CD4-positive, CD25-positive, alpha-beta regulatory T cell (primary cell): ENCODE measurements around the gene BCL2. TPM values are rescaled to one million over a fixed set of nuclear protein-coding genes. Genes with fewer than 3 reads are reported as not detected.
A peak's percentile ranks its signal among the peaks of the same experiment; 100 is the strongest.
"Not testable (repeated sequence)": the region's sequence is repeated elsewhere in the genome, so short reads cannot be mapped to it uniquely, and the experiment has no call there.

Source experiments
- ATAC-seq, 2 donors: fragments of 150-1000 bp; cut with Tn5 transposase; one replicate each; pipeline ENCODE4 v1.10.0; 2021; ENCODE audit warnings: low read depth in 2 of 2, moderate number of reproducible peaks in 2 of 2, moderate library complexity in 1 of 2
- DNase-seq, 3 donors: peaks; one replicate each; pipeline versions ENCODE4 v3.0.0 to v3.0.0-alpha.2; 2012 to 2022; ENCODE audit warnings: mixed read lengths in 1 of 3
- H3K27ac ChIP-seq: one replicate; pipeline ENCODE4 v1.7.0; 2013; ENCODE audit warnings: mild to moderate bottlenecking, low read length; ENCODE audit not compliant: insufficient read depth, poor library complexity, severe bottlenecking
- H3K27me3 ChIP-seq: one replicate; pipeline ENCODE4 v1.7.0; 2013; ENCODE audit warnings: low read length; ENCODE audit not compliant: control insufficient read depth, insufficient read depth
- H3K36me3 ChIP-seq: one replicate; pipeline ENCODE4 v1.7.0; 2013; ENCODE audit warnings: mild to moderate bottlenecking, low read length, moderate library complexity; ENCODE audit not compliant: control insufficient read depth, insufficient read depth
- H3K4me1 ChIP-seq: 2 replicates; pipeline ENCODE4 v1.7.0; 2013; ENCODE audit warnings: mild to moderate bottlenecking, low read length; ENCODE audit not compliant: insufficient read depth, control insufficient read depth, poor library complexity, severe bottlenecking
- H3K4me3 ChIP-seq: one replicate; pipeline ENCODE4 v1.7.0; 2013; ENCODE audit warnings: low read depth, mild to moderate bottlenecking, low read length, moderate library complexity
- H3K9me3 ChIP-seq, 2 experiments: 1 replicate in 1 of 2; 2 replicates in 1 of 2; pipeline ENCODE4 v1.7.0; 2013; ENCODE audit warnings: low read length in 2 of 2, mild to moderate bottlenecking in 1 of 2, moderate library complexity in 1 of 2; ENCODE audit not compliant: control insufficient read depth in 2 of 2
- H3K27ac Mint-ChIP-seq, 3 donors: one replicate each; pipeline ENCODE4 v1.8.0; 2020 to 2022; ENCODE audit warnings: mild to moderate bottlenecking in 3 of 3, mixed read lengths in 3 of 3, moderate library complexity in 2 of 3
- H3K27me3 Mint-ChIP-seq: one replicate; pipeline ENCODE4 v1.8.0; 2022; ENCODE audit warnings: mild to moderate bottlenecking, mixed read lengths
- H3K36me3 Mint-ChIP-seq: one replicate; pipeline ENCODE4 v1.8.0; 2020; ENCODE audit warnings: mixed read lengths
- H3K4me1 Mint-ChIP-seq, 4 donors: one replicate each; pipeline ENCODE4 v1.8.0; 2020 to 2022; ENCODE audit warnings: mixed read lengths in 4 of 4, mild to moderate bottlenecking in 1 of 4
- H3K4me3 Mint-ChIP-seq, 4 donors: one replicate each; pipeline ENCODE4 v1.8.0; 2020 to 2022; ENCODE audit warnings: mild to moderate bottlenecking in 4 of 4, mixed read lengths in 4 of 4, moderate library complexity in 3 of 4
- H3K9me3 Mint-ChIP-seq, 7 donors: one replicate each; pipeline ENCODE4 v1.8.0; 2020 to 2022; ENCODE audit warnings: mixed read lengths in 7 of 7, mild to moderate bottlenecking in 3 of 7, moderate library complexity in 2 of 7
- polyA plus RNA-seq, 4 donors: library from polyadenylated mRNA; unstranded; fragments of 300-500 nt; fragmentation: Illumina TruSeq; gene quantifications; one replicate each; pipeline ENCODE4 v1.2.3, GENCODE V29; 2021
- total RNA-seq: library from RNA; stranded (reverse); gene quantifications from one replicate; pipeline ENCODE4 v1.2.3, GENCODE V29; 2022

BCL2 gene
- total and polyA plus RNA-seq, 5 donors from 2014 or later, result 19.1 to 125 (median 31.1) TPM

DNA sequence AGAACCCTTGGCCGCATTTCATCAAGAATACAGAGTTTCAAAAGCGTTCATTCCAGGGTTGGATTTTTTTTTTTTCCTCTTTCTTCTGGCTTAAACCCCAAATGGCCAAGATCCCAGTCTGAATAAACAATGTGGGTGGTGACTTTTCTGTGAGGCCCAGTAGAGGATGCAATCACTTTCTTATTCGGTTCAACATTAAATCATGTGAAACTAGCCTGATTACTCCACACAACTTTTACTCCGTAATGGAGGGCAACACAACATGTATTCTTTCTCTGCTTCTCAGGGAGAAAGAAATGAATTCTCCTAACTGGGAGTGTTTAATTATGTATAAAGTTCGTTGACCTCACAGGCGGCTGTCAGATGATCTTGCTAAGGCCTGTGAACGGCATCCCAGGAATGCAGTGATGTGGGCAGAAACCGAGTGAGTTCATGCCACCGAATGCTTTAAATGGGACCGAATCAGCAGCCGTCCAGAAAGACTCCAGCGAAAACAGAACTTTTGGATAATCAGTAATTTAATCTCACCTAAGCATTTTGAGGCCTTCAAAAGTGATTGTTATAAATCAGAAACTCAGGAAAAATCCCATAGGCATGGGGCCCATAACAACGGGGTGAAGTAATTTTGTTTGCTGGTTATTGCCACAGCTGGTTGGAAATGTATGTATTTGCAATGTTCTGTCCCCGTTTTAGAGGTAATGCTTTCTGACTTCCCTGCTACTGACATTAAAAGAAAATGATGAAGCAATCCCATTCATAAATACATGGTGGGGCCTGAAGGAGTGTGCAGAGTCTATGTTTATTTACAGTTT lies 81.5 kb downstream of the BCL2 start:
- Histone ChIP-seq H3K9me3 (no peaks in the 10 kb centered on the region), H3K4me3 (no peak overlapping the region), H3K27ac (no peak overlapping the region), H3K4me1 (peaks cover 19% of the 10 kb centered on the region), H3K36me3 (peaks cover 39% of the 10 kb centered on the region), H3K27me3 (no peaks in the 10 kb centered on the region)
- no peak for DNase-seq
- Mint-ChIP-seq H3K27me3 (no peaks in the 10 kb centered on the region), H3K4me3 (no peak overlapping the region), H3K36me3 (peaks cover 59% of the 10 kb centered on the region), H3K9me3 (peaks cover 0 to 5% (median 0%) of the 10 kb centered on the region in 7 donors), H3K4me1 (peaks cover 53 to 77% (median 65%) of the 10 kb centered on the region in 4 donors), H3K27ac (peak overlapping the region; percentile 64 to 79 (median 73))
- no peak for ATAC-seq

GRCh38 chr18:63236921-63237846 lies 82.4 kb downstream of the BCL2 start:
- DNase-seq, result no peak
- Mint-ChIP-seq H3K9me3 (peaks cover 0 to 5% (median 0%) of the 10 kb centered on the region in 7 donors), H3K36me3 (peaks cover 50% of the 10 kb centered on the region), H3K4me3 (peak overlapping the region in 2 of 4 donors; percentile 5 to 55), H3K27ac (peak overlapping the region; percentile 73 to 86 (median 85)), H3K27me3 (no peaks in the 10 kb centered on the region), H3K4me1 (peaks cover 54 to 77% (median 65%) of the 10 kb centered on the region in 4 donors)
- H3K4me3 ChIP-seq, result no peak overlapping the region
- no peak for ATAC-seq
- H3K27me3 ChIP-seq, result no peaks in the 10 kb centered on the region
- peaks cover 28% of the 10 kb centered on the region for H3K4me1 ChIP-seq
- no peak overlapping the region for H3K27ac ChIP-seq
- peaks cover 36% of the 10 kb centered on the region for H3K36me3 ChIP-seq
- no peaks in the 10 kb centered on the region for H3K9me3 ChIP-seq

GRCh38 chr18:63236406-63236805 lies 83.2 kb downstream of the BCL2 start:
- Histone ChIP-seq H3K27ac (peak overlapping the region; percentile 14), H3K36me3 (peaks cover 29% of the 10 kb centered on the region), H3K9me3 (no peaks in the 10 kb centered on the region), H3K4me3 (no peak overlapping the region), H3K27me3 (no peaks in the 10 kb centered on the region), H3K4me1 (peaks cover 36% of the 10 kb centered on the region)
- Mint-ChIP-seq H3K27me3 (no peaks in the 10 kb centered on the region), H3K36me3 (peaks cover 42% of the 10 kb centered on the region), H3K4me3 (peak overlapping the region in 2 of 4 donors; percentile 5 to 55), H3K27ac (peak overlapping the region; percentile 62 to 74 (median 73)), H3K9me3 (peaks cover 0 to 5% (median 0%) of the 10 kb centered on the region in 7 donors), H3K4me1 (peaks cover 55 to 77% (median 65%) of the 10 kb centered on the region in 4 donors)
- no peak for ATAC-seq
- DNase-seq, result no peak

- H3K9me3 ChIP-seq, DNase-seq, H3K4me3 ChIP-seq, H3K9me3 Mint-ChIP-seq, H3K27me3 Mint-ChIP-seq, ATAC-seq, H3K27me3 ChIP-seq: not testable (repeated sequence)
- Mint-ChIP-seq H3K4me3 (peak overlapping the region in 2 of 4 donors; percentile 17 to 55), H3K36me3 (peaks cover 41% of the 10 kb centered on the region), H3K27ac (peak overlapping the region in 1 of 3 donors; percentile 73), H3K4me1 (peaks cover 55 to 77% (median 65%) of the 10 kb centered on the region in 4 donors)
- Histone ChIP-seq H3K36me3 (peaks cover 24% of the 10 kb centered on the region), H3K4me1 (peaks cover 40% of the 10 kb centered on the region), H3K27ac (peak overlapping the region; percentile 14)
These were observed 83.6 kb downstream of the BCL2 start for GRCh38 chr18:63235920-63236319.

- H3K4me3 ChIP-seq, result peak overlapping the region; percentile 7
- H3K4me3 Mint-ChIP-seq, result peak overlapping the region; percentile 7 to 71 (median 69)
- no peak for ATAC-seq
These were observed 84.7 kb downstream of the BCL2 start for GRCh38 chr18:63234841-63235240.

GRCh38 chr18:63234432-63234831 lies 85.1 kb downstream of the BCL2 start:
- Histone ChIP-seq H3K36me3 (peaks cover 20% of the 10 kb centered on the region), H3K4me3 (peak overlapping the region; percentile 7), H3K4me1 (peaks cover 51% of the 10 kb centered on the region), H3K9me3 (no peaks in the 10 kb centered on the region), H3K27me3 (no peaks in the 10 kb centered on the region), H3K27ac (peak overlapping the region; percentile 48)
- no peak for ATAC-seq
- Mint-ChIP-seq H3K4me3 (peak overlapping the region; percentile 23 to 71 (median 69)), H3K9me3 (peaks cover 0 to 5% (median 0%) of the 10 kb centered on the region in 7 donors), H3K36me3 (peaks cover 40% of the 10 kb centered on the region), H3K4me1 (peaks cover 60 to 84% (median 72%) of the 10 kb centered on the region in 4 donors), H3K27ac (peak overlapping the region; percentile 30 to 79 (median 73)), H3K27me3 (no peaks in the 10 kb centered on the region)
- DNase-seq, result no peak

More at GRCh38 chr18:63234841-63235240, 84.7 kb downstream of the BCL2 start:
- Mint-ChIP-seq H3K9me3 (peaks cover 0 to 5% (median 0%) of the 10 kb centered on the region in 7 donors), H3K36me3 (peaks cover 38% of the 10 kb centered on the region), H3K27ac (peak overlapping the region; percentile 7 to 79 (median 30)), H3K27me3 (no peaks in the 10 kb centered on the region), H3K4me1 (peaks cover 57 to 80% (median 68%) of the 10 kb centered on the region in 4 donors)
- peaks cover 20% of the 10 kb centered on the region for H3K36me3 ChIP-seq
- no peak for DNase-seq
- H3K27ac ChIP-seq, result peak overlapping the region; percentile 48
- peaks cover 47% of the 10 kb centered on the region for H3K4me1 ChIP-seq
- no peaks in the 10 kb centered on the region for H3K27me3 ChIP-seq
- H3K9me3 ChIP-seq, result no peaks in the 10 kb centered on the region

DNA sequence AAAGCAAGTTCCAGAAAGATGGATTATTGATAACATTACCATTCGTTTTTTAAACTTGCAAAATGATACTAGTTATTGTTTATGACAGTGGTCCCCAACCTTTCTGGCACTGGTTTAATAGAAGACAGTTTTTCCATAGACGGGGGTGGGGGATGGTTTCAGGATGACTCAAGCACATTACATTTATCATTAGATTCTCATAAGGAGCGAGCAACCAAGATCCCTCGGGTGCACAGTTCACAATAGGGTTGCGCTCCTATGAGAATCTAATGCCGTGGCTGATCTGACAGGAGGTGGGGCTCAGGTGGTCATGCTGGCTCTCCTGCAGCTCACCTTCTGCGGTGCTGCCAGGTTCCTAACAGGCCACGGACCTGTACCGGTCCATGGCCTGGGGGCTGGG lies 86.2 kb downstream of the BCL2 start:
- Histone ChIP-seq H3K27ac (peak overlapping the region; percentile 48), H3K4me3 (peak overlapping the region; percentile 30), H3K36me3 (peaks cover 12% of the 10 kb centered on the region), H3K9me3 (no peaks in the 10 kb centered on the region), H3K4me1 (peaks cover 54% of the 10 kb centered on the region), H3K27me3 (no peaks in the 10 kb centered on the region)
- peaks cover 59 to 85% (median 69%) of the 10 kb centered on the region in 4 donors for H3K4me1 Mint-ChIP-seq
- H3K4me3 Mint-ChIP-seq, result peak overlapping the region; percentile 23 to 83 (median 70)
- peak; percentile 23 to 35 for ATAC-seq
- no peak for DNase-seq
- no peaks in the 10 kb centered on the region for H3K27me3 Mint-ChIP-seq
- peaks cover 0 to 5% (median 0%) of the 10 kb centered on the region in 7 donors for H3K9me3 Mint-ChIP-seq
- peaks cover 39% of the 10 kb centered on the region for H3K36me3 Mint-ChIP-seq
- H3K27ac Mint-ChIP-seq, result peak overlapping the region; percentile 53 to 95 (median 74)
